SK-N-MC (cell line): ENCODE measurements around the gene DLG2.

ENCODE experiments used
- EZH2 ChIP-seq: fragments of 200-600 bp; sonication (generic); IDR thresholded peaks from one replicate; pipeline ENCODE4 v1.6.1; 2017; ENCODE audit warnings: antibody characterized with exemption
- POLR2AphosphoS5 ChIP-seq: IDR thresholded peaks from 2 replicates; pipeline ENCODE4 v1.6.1; 2012; ENCODE audit warnings: mild to moderate bottlenecking, low read depth, low read length, borderline replicate concordance

- TF ChIP-seq EZH2 (no peak), POLR2AphosphoS5 (no peak; the same call in 1 of the 2 replicates)
These were observed 1212.2 kb downstream of the DLG2 start for GRCh38 chr11:84414920-84415319.
